ENCODE measurements around the gene STOX2.

The STOX2 gene

DNA sequence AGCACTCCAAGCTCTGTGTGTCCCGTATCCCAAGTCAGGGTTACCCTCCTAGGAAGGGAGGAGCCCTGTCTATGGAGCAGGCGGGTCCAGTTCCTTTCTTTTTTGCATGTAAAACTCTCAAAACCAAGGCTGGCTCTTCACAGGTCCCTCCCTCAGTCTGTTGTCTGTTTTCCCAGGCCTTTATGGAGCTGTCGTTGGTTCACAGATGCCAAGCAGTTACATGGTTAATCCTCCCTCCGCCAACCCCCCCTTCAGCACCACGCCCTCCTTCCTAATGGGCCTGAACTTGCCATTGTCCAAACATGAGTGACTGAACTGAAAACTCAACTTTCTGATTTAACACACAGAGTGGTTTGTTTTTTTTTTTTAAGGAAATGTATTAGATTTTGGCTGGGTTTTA, 148.3 kb downstream of the STOX2 start:
- Histone ChIP-seq H3K4me3 (ENCODE audit: low read length) (no peak overlapping the region), H3K4me1 (ENCODE audit: control insufficient read depth, insufficient read depth, low read length) (no peaks in the 10 kb centered on the region), H3K9me3 (ENCODE audit: control insufficient read depth, low read length) (no peaks in the 10 kb centered on the region), H3K36me3 (ENCODE audit: control insufficient read depth, insufficient read depth, low read length) (no peaks in the 10 kb centered on the region), H3K9ac (ENCODE audit: low read length) (no peak overlapping the region), H3K27me3 (ENCODE audit: control insufficient read depth, insufficient read depth, low read length) (no peaks in the 10 kb centered on the region)

DNA sequence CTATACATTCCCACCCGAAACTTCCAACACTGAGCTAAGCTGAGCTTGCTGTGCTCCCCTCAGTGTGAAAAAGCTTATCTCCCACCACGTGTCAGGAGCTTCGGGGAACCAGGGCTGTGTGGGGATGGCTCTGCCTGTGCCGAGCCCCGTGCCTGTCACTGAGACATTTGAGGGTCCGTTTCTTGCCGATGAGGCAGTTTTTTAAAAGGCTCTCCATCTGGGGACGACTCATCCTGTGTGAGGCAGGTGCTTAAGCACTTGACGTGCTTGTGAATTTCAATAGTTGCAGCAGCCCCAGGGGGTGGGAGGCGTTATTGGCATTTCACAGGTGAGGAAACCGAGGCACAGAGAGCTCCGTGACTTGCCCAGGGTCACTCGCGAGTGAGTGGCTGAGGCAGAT, 151.8 kb downstream of the STOX2 start:
- Histone ChIP-seq H3K9ac (ENCODE audit: low read length) (no peak overlapping the region), H3K36me3 (ENCODE audit: control insufficient read depth, insufficient read depth, low read length) (no peaks in the 10 kb centered on the region), H3K4me1 (ENCODE audit: control insufficient read depth, insufficient read depth, low read length) (no peaks in the 10 kb centered on the region), H3K4me3 (ENCODE audit: low read length) (no peak overlapping the region), H3K27me3 (ENCODE audit: control insufficient read depth, insufficient read depth, low read length) (no peaks in the 10 kb centered on the region), H3K9me3 (ENCODE audit: control insufficient read depth, low read length) (no peaks in the 10 kb centered on the region)

DNA sequence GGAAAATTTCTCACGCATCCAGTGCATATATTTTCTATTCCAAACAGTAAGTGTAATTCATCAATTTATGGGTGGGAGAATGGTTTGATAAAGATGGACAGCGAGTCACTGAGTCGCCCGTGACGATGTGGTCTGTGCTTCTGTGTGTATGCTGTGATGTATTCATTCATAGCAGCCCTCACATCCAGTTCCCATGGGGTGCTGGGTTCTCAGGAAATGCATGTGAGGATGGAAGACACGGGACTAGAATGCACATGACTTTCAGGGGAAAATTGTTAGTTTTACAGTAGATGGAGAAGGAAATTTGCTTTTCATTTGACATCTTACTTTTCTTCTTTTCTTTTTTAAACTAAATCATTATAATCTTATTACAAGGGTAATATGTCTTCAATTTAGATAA, 152.9 kb downstream of the STOX2 start:
- H3K36me3 ChIP-seq (ENCODE audit: control insufficient read depth, insufficient read depth, low read length) = no peaks in the 10 kb centered on the region
- no peak overlapping the region for H3K9ac ChIP-seq (ENCODE audit: low read length)
- H3K4me3 ChIP-seq (ENCODE audit: low read length) = no peak overlapping the region
- no peaks in the 10 kb centered on the region for H3K27me3 ChIP-seq (ENCODE audit: control insufficient read depth, insufficient read depth, low read length)
- no peaks in the 10 kb centered on the region for H3K9me3 ChIP-seq (ENCODE audit: control insufficient read depth, low read length)
- H3K4me1 ChIP-seq (ENCODE audit: control insufficient read depth, insufficient read depth, low read length) = no peaks in the 10 kb centered on the region

DNA sequence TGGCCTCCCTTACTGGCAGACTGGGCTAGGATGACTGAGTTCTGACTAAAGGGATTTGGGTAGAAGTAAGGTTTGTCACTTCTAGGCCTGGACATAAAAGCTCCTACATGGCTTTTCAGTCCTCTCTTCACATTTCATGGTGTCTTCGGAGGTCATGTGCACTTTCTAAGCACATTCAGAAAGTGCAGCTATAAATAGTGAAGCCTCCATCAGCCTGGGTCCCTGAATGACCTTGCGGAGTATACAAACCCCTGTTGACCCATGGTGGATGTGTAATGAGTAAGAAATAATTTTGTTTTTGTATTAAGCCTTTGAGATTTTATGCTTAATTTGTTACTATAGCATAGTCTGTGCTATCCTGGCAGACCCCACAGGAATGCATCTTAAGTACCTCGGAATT, 154.0 kb downstream of the STOX2 start:
- Histone ChIP-seq H3K4me1 (ENCODE audit: control insufficient read depth, insufficient read depth, low read length) (peaks cover under 1% of the 10 kb centered on the region), H3K9ac (ENCODE audit: low read length) (no peak overlapping the region), H3K9me3 (ENCODE audit: control insufficient read depth, low read length) (no peaks in the 10 kb centered on the region), H3K36me3 (ENCODE audit: control insufficient read depth, insufficient read depth, low read length) (no peaks in the 10 kb centered on the region), H3K27me3 (ENCODE audit: control insufficient read depth, insufficient read depth, low read length) (no peaks in the 10 kb centered on the region), H3K4me3 (ENCODE audit: low read length) (no peak overlapping the region)

DNA sequence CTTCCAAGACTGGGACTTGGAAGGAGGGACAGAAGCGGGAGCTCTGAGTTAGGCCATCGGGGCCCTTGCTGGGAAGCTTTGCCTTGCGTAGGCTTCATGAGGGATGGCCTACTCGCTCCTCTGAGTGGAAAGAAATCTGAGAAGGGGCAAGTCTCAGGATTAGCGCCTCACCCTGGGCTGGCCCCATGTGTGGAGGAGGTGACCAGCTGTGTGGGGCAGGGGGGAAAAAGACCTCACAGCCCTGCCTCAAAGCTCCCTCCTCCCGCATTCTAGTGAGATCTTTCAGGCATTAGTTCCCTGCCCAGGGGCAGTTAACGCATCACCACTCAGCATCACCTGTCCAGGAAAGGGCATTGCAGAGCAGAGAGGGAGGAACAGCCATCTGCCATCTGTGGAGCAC, 156.5 kb downstream of the STOX2 start:
- Histone ChIP-seq H3K9ac (ENCODE audit: low read length) (no peak overlapping the region), H3K4me3 (ENCODE audit: low read length) (no peak overlapping the region), H3K36me3 (ENCODE audit: control insufficient read depth, insufficient read depth, low read length) (no peaks in the 10 kb centered on the region), H3K27me3 (ENCODE audit: control insufficient read depth, insufficient read depth, low read length) (no peaks in the 10 kb centered on the region), H3K4me1 (ENCODE audit: control insufficient read depth, insufficient read depth, low read length) (peaks cover 14% of the 10 kb centered on the region), H3K9me3 (ENCODE audit: control insufficient read depth, low read length) (no peaks in the 10 kb centered on the region)

DNA sequence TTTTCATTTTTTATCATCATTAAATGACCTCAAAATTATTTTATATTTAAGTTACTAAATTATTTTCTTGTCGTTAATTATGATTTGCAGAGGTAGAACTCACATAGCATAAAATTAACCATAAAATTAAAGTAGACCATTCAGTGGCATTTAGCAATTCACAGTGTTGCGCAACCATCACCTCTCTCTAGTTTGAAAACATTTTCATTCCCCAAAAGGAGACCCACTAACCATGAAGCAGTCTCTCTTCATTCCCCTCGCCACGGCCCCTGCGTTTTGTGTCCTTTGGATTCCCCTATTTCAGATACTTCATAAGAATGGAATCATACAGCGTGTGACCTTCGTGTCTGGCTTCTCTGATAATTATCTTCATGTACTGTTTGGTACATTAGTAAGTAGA, 157.7 kb downstream of the STOX2 start:
- Histone ChIP-seq H3K27me3 (ENCODE audit: control insufficient read depth, insufficient read depth, low read length) (no peaks in the 10 kb centered on the region), H3K9ac (ENCODE audit: low read length) (no peak overlapping the region), H3K9me3 (ENCODE audit: control insufficient read depth, low read length) (no peaks in the 10 kb centered on the region)

DNA sequence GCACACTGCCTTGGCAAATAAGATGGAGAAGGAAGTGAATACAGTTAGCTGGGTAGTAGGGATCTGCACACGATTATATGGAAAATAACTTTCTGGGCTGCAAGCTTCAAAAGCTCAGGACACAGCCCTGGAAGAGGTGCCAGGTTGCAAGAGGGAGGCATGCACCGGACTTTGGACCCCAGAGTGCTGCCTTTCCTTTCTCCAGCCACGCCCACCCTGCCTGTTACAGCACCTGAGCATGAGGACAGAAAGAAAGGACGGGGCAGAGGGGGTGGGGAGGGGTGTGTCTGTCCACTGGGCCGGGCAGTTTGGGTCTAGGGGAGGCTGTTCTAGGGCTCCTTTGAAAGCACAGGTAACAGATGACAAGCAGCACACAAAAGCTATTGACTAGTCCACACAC, 159.8 kb downstream of the STOX2 start:
- no peak overlapping the region for H3K9ac ChIP-seq (ENCODE audit: low read length)
- no peaks in the 10 kb centered on the region for H3K9me3 ChIP-seq (ENCODE audit: control insufficient read depth, low read length)
- H3K27me3 ChIP-seq (ENCODE audit: control insufficient read depth, insufficient read depth, low read length) = no peaks in the 10 kb centered on the region
- no peaks in the 10 kb centered on the region for H3K36me3 ChIP-seq (ENCODE audit: control insufficient read depth, insufficient read depth, low read length)
- no peak overlapping the region for H3K4me3 ChIP-seq (ENCODE audit: low read length)
- H3K4me1 ChIP-seq (ENCODE audit: control insufficient read depth, insufficient read depth, low read length) = peaks cover 18% of the 10 kb centered on the region

More for the DNA sequence above, 157.7 kb downstream of the STOX2 start:
- H3K36me3 ChIP-seq (ENCODE audit: control insufficient read depth, insufficient read depth, low read length) = no peaks in the 10 kb centered on the region
- peaks cover 18% of the 10 kb centered on the region for H3K4me1 ChIP-seq (ENCODE audit: control insufficient read depth, insufficient read depth, low read length)
- H3K4me3 ChIP-seq (ENCODE audit: low read length) = no peak overlapping the region

DNA sequence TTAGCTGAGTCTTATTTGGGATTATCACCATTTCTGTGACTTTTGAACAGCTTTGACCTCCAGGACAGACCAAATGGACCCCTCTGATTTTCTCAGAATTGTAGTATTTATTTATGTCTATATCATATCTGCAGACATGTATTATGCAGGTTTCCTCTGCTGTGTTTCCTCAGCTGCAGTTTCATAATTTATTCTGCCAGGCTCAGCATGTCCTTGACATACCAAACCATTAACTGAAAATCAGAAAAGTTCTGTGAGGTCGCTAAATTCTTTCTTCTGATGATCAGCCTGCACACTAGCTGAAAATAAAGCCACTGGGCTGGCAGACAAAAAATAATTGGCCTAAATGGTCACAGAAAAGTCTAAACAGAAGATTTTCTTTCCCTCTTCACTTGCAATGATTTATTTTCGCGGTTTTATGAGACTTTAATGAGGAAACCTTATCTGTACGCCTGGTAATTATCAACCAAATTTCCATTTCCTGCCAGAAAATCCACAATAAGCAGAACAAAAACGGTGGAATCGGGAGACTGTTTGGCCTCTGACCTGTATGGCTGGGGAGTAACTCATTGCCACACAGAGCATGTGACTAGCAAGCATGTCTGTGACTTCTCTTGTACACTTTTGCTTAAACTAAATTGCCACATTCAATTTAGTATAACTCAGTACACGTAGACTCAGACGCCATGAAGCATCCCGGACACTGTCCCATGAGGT, 161.6 kb downstream of the STOX2 start:
- Histone ChIP-seq H3K4me3 (ENCODE audit: low read length) (no peak overlapping the region), H3K36me3 (ENCODE audit: control insufficient read depth, insufficient read depth, low read length) (no peaks in the 10 kb centered on the region), H3K9ac (ENCODE audit: low read length) (no peak overlapping the region), H3K4me1 (ENCODE audit: control insufficient read depth, insufficient read depth, low read length) (peaks cover 18% of the 10 kb centered on the region), H3K9me3 (ENCODE audit: control insufficient read depth, low read length) (no peaks in the 10 kb centered on the region), H3K27me3 (ENCODE audit: control insufficient read depth, insufficient read depth, low read length) (no peaks in the 10 kb centered on the region)

DNA sequence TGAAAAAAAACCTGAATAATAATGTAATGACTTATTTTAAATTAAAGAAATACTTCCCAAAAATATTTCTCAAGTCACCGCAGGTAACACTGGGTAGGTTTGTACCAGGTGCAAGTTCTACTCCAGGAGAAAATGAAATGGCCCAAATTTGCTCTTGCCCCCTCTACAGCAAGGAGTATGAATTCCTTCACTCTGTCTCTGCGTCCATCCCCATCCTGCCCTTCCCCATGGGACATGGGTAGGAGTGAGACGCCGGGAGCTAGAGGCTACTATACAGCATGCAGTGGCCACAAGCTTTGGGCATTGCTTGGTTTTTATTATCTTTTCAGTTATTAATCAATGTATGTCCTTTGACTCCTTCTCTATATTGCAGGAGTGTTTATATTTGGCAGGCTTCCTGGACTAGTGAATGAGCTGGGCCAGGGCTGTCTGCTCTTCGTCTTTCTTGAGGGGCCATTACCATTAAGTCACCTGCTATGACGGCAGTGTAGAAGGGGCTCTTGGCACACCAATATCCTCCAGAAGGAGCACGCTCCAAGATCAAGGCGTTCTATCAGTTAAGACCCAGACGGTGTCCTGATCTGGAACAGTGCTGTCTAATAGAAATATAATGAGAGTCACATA, 162.9 kb downstream of the STOX2 start:
- peaks cover 18% of the 10 kb centered on the region for H3K4me1 ChIP-seq (ENCODE audit: control insufficient read depth, insufficient read depth, low read length)
- H3K9ac ChIP-seq (ENCODE audit: low read length) = no peak overlapping the region
- H3K4me3 ChIP-seq (ENCODE audit: low read length) = no peak overlapping the region
- no peaks in the 10 kb centered on the region for H3K36me3 ChIP-seq (ENCODE audit: control insufficient read depth, insufficient read depth, low read length)
- H3K9me3 ChIP-seq (ENCODE audit: control insufficient read depth, low read length) = no peaks in the 10 kb centered on the region
- no peaks in the 10 kb centered on the region for H3K27me3 ChIP-seq (ENCODE audit: control insufficient read depth, insufficient read depth, low read length)
